GM11168 (cell line): Measurements from ENCODE around the gene SPATA17.
"Not testable (repeated sequence)": the region's sequence is repeated elsewhere in the genome, so short reads cannot be mapped to it uniquely, and the experiment has no call there.

ENCODE experiments used
- in situ Hi-C: fragments of 300-500 bp; cut with MboI; formaldehyde crosslinking; loops from one replicate; pipeline ENCODE4 v1.12.0; 2022; ENCODE audit warnings: low sequenced_read_pairs; ENCODE audit not compliant: unreplicated experiment

Gene SPATA17

GRCh38 chr1:217673387-217673786 lies 42.2 kb downstream of the SPATA17 start:
- in situ Hi-C loops: no loop called here

- in situ Hi-C loops: no loop called here
Observed at GRCh38 chr1:217674028-217674729, 43.0 kb downstream of the SPATA17 start.

- in situ Hi-C loops: no loop called here
Observed at GRCh38 chr1:217681806-217682205, 50.7 kb downstream of the SPATA17 start.

GRCh38 chr1:217687511-217687910 lies 56.4 kb downstream of the SPATA17 start:
- in situ Hi-C loops: no loop called here

GRCh38 chr1:217696140-217696539 lies 65.0 kb downstream of the SPATA17 start:
- in situ Hi-C loops: not testable (repeated sequence)

GRCh38 chr1:217703326-217703725 lies 72.2 kb downstream of the SPATA17 start:
- in situ Hi-C loops: no loop called here

- in situ Hi-C loops: no loop called here
Observed at GRCh38 chr1:217712925-217713597, 81.9 kb downstream of the SPATA17 start.

- in situ Hi-C loops: no loop called here
Observed at GRCh38 chr1:217715681-217716080, 84.5 kb downstream of the SPATA17 start.

- in situ Hi-C loops: no loop called here
Observed at GRCh38 chr1:217717959-217718358, 86.8 kb downstream of the SPATA17 start.

- in situ Hi-C loops: no loop called here
Observed at GRCh38 chr1:217718873-217719272, 87.7 kb downstream of the SPATA17 start.

GRCh38 chr1:217721692-217722091 lies 90.5 kb downstream of the SPATA17 start:
- in situ Hi-C loops: no loop called here

GRCh38 chr1:217734973-217735372 lies 103.8 kb downstream of the SPATA17 start:
- in situ Hi-C loops: no loop called here

- in situ Hi-C loops: no loop called here
Observed at GRCh38 chr1:217747156-217747769, 116.1 kb downstream of the SPATA17 start.

- in situ Hi-C loops: no loop called here
Observed at GRCh38 chr1:217769768-217770167, 138.6 kb downstream of the SPATA17 start.

GRCh38 chr1:217770918-217771317 lies 139.8 kb downstream of the SPATA17 start:
- in situ Hi-C loops: no loop called here

- in situ Hi-C loops: no loop called here
Observed at GRCh38 chr1:217776693-217777092, 145.5 kb downstream of the SPATA17 start.

GRCh38 chr1:217781056-217781455 lies 149.9 kb downstream of the SPATA17 start:
- in situ Hi-C loops: no loop called here

GRCh38 chr1:217791091-217791490 lies 159.9 kb downstream of the SPATA17 start:
- in situ Hi-C loops: no loop called here

GRCh38 chr1:217805792-217806191 lies 174.6 kb downstream of the SPATA17 start:
- in situ Hi-C loops: no loop called here

GRCh38 chr1:217812175-217812574 lies 181.0 kb downstream of the SPATA17 start:
- in situ Hi-C loops: no loop called here

GRCh38 chr1:217813031-217813430 lies 181.9 kb downstream of the SPATA17 start:
- in situ Hi-C loops: no loop called here
